Immature natural killer cell (primary cell): Measurements from ENCODE around the gene EYA2. TPM values are rescaled to one million over a fixed set of nuclear protein-coding genes. Genes with fewer than 3 reads are reported as not detected.

ENCODE experiments used
- DNase-seq, 3 donors: peaks; one replicate each; pipeline ENCODE4 v3.0.0; 2022; ENCODE audit warnings: mixed read lengths in 1 of 3
- H3K27ac Mint-ChIP-seq, 6 donors: one replicate each; pipeline ENCODE4 v1.8.0; 2020; ENCODE audit warnings: mixed read lengths in 6 of 6, mild to moderate bottlenecking in 5 of 6, inconsistent platforms in 4 of 6, moderate library complexity in 3 of 6
- H3K27me3 Mint-ChIP-seq, 3 donors: one replicate each; pipeline ENCODE4 v1.8.0; 2020 to 2021; ENCODE audit warnings: low read depth in 3 of 3, mild to moderate bottlenecking in 3 of 3, mixed read lengths in 3 of 3, moderate library complexity in 3 of 3, inconsistent platforms in 1 of 3
- H3K36me3 Mint-ChIP-seq, 3 donors: one replicate each; pipeline ENCODE4 v1.8.0; 2020; ENCODE audit warnings: mixed read lengths in 3 of 3, inconsistent platforms in 2 of 3, mild to moderate bottlenecking in 2 of 3
- H3K4me1 Mint-ChIP-seq, 2 donors: one replicate each; pipeline ENCODE4 v1.8.0; 2020; ENCODE audit warnings: inconsistent platforms in 2 of 2, mild to moderate bottlenecking in 2 of 2, mixed read lengths in 2 of 2, moderate library complexity in 1 of 2
- H3K4me3 Mint-ChIP-seq, 5 donors: one replicate each; pipeline ENCODE4 v1.8.0; 2020; ENCODE audit warnings: mild to moderate bottlenecking in 5 of 5, mixed read lengths in 5 of 5, inconsistent platforms in 3 of 5, moderate library complexity in 3 of 5
- H3K9me3 Mint-ChIP-seq, 6 donors: one replicate each; pipeline ENCODE4 v1.8.0; 2020; ENCODE audit warnings: mild to moderate bottlenecking in 6 of 6, mixed read lengths in 6 of 6, inconsistent platforms in 4 of 6, moderate library complexity in 3 of 6
- polyA plus RNA-seq, 3 donors: library from polyadenylated mRNA; unstranded; fragments of 300-500 nt; fragmentation: Illumina TruSeq; gene quantifications; one replicate each; pipeline ENCODE4 v1.2.3, GENCODE V29; 2021

The EYA2 gene
- polyA plus RNA-seq, 3 donors from 2014 or later: not detected

- Mint-ChIP-seq H3K36me3 (no peaks in the 10 kb centered on the region), H3K9me3 (no peaks in the 10 kb centered on the region), H3K4me3 (no peak overlapping the region), H3K4me1 (no peaks in the 10 kb centered on the region), H3K27me3 (peaks cover 0 to 3% (median 3%) of the 10 kb centered on the region in 3 donors), H3K27ac (no peak overlapping the region)
- DNase-seq: no peak
These were observed 286.6 kb downstream of the EYA2 start for GRCh38 chr20:47181056-47181862.

GRCh38 chr20:47183367-47183766 lies 288.7 kb downstream of the EYA2 start:
- no peak for DNase-seq
- Mint-ChIP-seq H3K27ac (no peak overlapping the region), H3K27me3 (peaks cover 0 to 3% (median 0%) of the 10 kb centered on the region in 3 donors), H3K9me3 (no peaks in the 10 kb centered on the region), H3K4me1 (peaks cover 2 to 3% of the 10 kb centered on the region in 2 donors), H3K36me3 (no peaks in the 10 kb centered on the region), H3K4me3 (no peak overlapping the region)

GRCh38 chr20:47187450-47188195 lies 293.0 kb downstream of the EYA2 start:
- H3K4me3 Mint-ChIP-seq: no peak overlapping the region
- no peak overlapping the region for H3K27ac Mint-ChIP-seq
- no peak for DNase-seq
- H3K4me1 Mint-ChIP-seq: peaks cover 7 to 8% of the 10 kb centered on the region in 2 donors
- H3K9me3 Mint-ChIP-seq: no peaks in the 10 kb centered on the region
- H3K36me3 Mint-ChIP-seq: no peaks in the 10 kb centered on the region
- H3K27me3 Mint-ChIP-seq: peaks cover 0 to 5% (median under 1%) of the 10 kb centered on the region in 3 donors

GRCh38 chr20:47188540-47188939 lies 293.9 kb downstream of the EYA2 start:
- Mint-ChIP-seq H3K36me3 (no peaks in the 10 kb centered on the region), H3K9me3 (no peaks in the 10 kb centered on the region), H3K27me3 (peaks cover 0 to 8% (median 5%) of the 10 kb centered on the region in 3 donors), H3K27ac (no peak overlapping the region), H3K4me1 (peaks cover 7 to 8% of the 10 kb centered on the region in 2 donors), H3K4me3 (peak overlapping the region in 1 of 5 donors; percentile 62)
- no peak for DNase-seq

GRCh38 chr20:47189060-47189459 lies 294.4 kb downstream of the EYA2 start:
- peaks cover 0 to 8% (median 5%) of the 10 kb centered on the region in 3 donors for H3K27me3 Mint-ChIP-seq
- no peak for DNase-seq
- H3K9me3 Mint-ChIP-seq: no peaks in the 10 kb centered on the region
- no peak overlapping the region for H3K4me3 Mint-ChIP-seq
- peaks cover 7 to 8% of the 10 kb centered on the region in 2 donors for H3K4me1 Mint-ChIP-seq
- H3K36me3 Mint-ChIP-seq: no peaks in the 10 kb centered on the region
- no peak overlapping the region for H3K27ac Mint-ChIP-seq

- H3K4me3 Mint-ChIP-seq: no peak overlapping the region
- H3K9me3 Mint-ChIP-seq: no peaks in the 10 kb centered on the region
- H3K36me3 Mint-ChIP-seq: no peaks in the 10 kb centered on the region
- no peak for DNase-seq
- H3K4me1 Mint-ChIP-seq: peaks cover 7 to 10% of the 10 kb centered on the region in 2 donors
- H3K27me3 Mint-ChIP-seq: peaks cover 0 to 11% (median 5%) of the 10 kb centered on the region in 3 donors
- no peak overlapping the region for H3K27ac Mint-ChIP-seq
These were observed 296.5 kb downstream of the EYA2 start for GRCh38 chr20:47191074-47191673.

GRCh38 chr20:47191956-47192355 lies 297.3 kb downstream of the EYA2 start:
- Mint-ChIP-seq H3K36me3 (no peaks in the 10 kb centered on the region), H3K9me3 (no peaks in the 10 kb centered on the region), H3K27me3 (peaks cover 0 to 11% (median 5%) of the 10 kb centered on the region in 3 donors), H3K4me3 (no peak overlapping the region), H3K4me1 (peaks cover 7 to 15% of the 10 kb centered on the region in 2 donors), H3K27ac (no peak overlapping the region)
- DNase-seq: no peak

GRCh38 chr20:47195573-47195972 lies 300.9 kb downstream of the EYA2 start:
- Mint-ChIP-seq H3K4me1 (peaks cover 0 to 7% of the 10 kb centered on the region in 2 donors), H3K27me3 (peaks cover 1 to 11% (median 5%) of the 10 kb centered on the region in 3 donors), H3K27ac (no peak overlapping the region), H3K9me3 (no peaks in the 10 kb centered on the region), H3K36me3 (no peaks in the 10 kb centered on the region), H3K4me3 (no peak overlapping the region)
- DNase-seq: no peak

GRCh38 chr20:47196091-47197081 lies 301.7 kb downstream of the EYA2 start:
- Mint-ChIP-seq H3K9me3 (no peaks in the 10 kb centered on the region), H3K36me3 (no peaks in the 10 kb centered on the region), H3K27me3 (peaks cover 1 to 11% (median 5%) of the 10 kb centered on the region in 3 donors), H3K4me3 (peak overlapping the region in 1 of 5 donors; percentile 33), H3K4me1 (peaks cover 0 to 7% of the 10 kb centered on the region in 2 donors), H3K27ac (no peak overlapping the region)
- DNase-seq: peak; percentile 57 to 62 (median 62)

GRCh38 chr20:47198254-47198671 lies 303.6 kb downstream of the EYA2 start:
- no peak overlapping the region for H3K27ac Mint-ChIP-seq

GRCh38 chr20:47198996-47199552 lies 304.4 kb downstream of the EYA2 start:
- Mint-ChIP-seq H3K36me3 (no peaks in the 10 kb centered on the region), H3K27me3 (peaks cover 0 to 3% (median 1%) of the 10 kb centered on the region in 3 donors), H3K27ac (no peak overlapping the region), H3K4me1 (peaks cover 0 to 7% of the 10 kb centered on the region in 2 donors), H3K9me3 (no peaks in the 10 kb centered on the region), H3K4me3 (no peak overlapping the region)
- no peak for DNase-seq

More at GRCh38 chr20:47198254-47198671, 303.6 kb downstream of the EYA2 start:
- Mint-ChIP-seq H3K36me3 (no peaks in the 10 kb centered on the region), H3K9me3 (no peaks in the 10 kb centered on the region), H3K4me3 (no peak overlapping the region), H3K27me3 (peaks cover 0 to 3% (median 1%) of the 10 kb centered on the region in 3 donors), H3K4me1 (peaks cover 0 to 7% of the 10 kb centered on the region in 2 donors)
- no peak for DNase-seq

GRCh38 chr20:47201074-47201730 lies 306.6 kb downstream of the EYA2 start:
- Mint-ChIP-seq H3K36me3 (no peaks in the 10 kb centered on the region), H3K4me3 (no peak overlapping the region), H3K9me3 (no peaks in the 10 kb centered on the region), H3K27ac (no peak overlapping the region), H3K27me3 (peaks cover 0 to 1% (median 0%) of the 10 kb centered on the region in 3 donors), H3K4me1 (peaks cover 0 to 10% of the 10 kb centered on the region in 2 donors)
- no peak for DNase-seq
